UCSD-AML1 (cell line): ENCODE data around the gene SVOP.
"Not testable (repeated sequence)": the region's sequence is repeated elsewhere in the genome, so short reads cannot be mapped to it uniquely, and the experiment has no call there.

Experiments
- DNase-seq: peaks from one replicate; lab custom pipeline; 2025; ENCODE audit not compliant: unreplicated experiment; lab: John Stamatoyannopoulos, UW

SVOP gene, protein sequence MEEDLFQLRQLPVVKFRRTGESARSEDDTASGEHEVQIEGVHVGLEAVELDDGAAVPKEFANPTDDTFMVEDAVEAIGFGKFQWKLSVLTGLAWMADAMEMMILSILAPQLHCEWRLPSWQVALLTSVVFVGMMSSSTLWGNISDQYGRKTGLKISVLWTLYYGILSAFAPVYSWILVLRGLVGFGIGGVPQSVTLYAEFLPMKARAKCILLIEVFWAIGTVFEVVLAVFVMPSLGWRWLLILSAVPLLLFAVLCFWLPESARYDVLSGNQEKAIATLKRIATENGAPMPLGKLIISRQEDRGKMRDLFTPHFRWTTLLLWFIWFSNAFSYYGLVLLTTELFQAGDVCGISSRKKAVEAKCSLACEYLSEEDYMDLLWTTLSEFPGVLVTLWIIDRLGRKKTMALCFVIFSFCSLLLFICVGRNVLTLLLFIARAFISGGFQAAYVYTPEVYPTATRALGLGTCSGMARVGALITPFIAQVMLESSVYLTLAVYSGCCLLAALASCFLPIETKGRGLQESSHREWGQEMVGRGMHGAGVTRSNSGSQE

DNA sequence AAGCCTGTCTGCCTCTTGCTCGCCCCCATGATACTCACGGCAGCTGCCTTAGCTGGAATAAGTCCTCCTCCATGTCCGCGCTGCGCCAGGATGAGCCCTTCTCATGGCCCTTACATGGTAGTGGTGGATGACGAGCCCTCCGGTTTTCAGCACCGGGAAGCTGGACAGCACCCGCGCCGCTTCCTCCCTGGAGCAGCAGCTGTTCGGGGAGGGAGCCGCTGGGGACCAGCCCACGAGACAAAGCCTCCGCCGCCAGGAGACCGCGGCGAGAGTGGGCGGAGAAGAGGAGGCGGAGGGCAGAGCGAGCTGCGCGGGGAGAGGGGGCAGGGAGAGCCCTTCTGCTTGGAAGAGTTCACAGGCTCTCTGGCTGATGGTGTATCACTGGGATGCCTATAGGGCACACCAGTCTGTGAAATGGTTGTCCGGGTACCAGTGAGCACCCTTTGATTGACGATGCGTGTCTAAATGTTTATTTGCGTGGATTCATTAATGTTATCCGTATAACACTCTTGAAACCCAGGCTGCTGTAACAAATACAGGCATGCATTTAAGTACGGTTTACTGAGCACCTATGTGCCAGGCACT lies at the start of gene SVOP:
SVOP (minus strand) TSS at position 273 of the 585 bp plus-strand sequence; CDS start at position 73, 200 bp downstream.
- DNase-seq = peak; percentile 78

DNA sequence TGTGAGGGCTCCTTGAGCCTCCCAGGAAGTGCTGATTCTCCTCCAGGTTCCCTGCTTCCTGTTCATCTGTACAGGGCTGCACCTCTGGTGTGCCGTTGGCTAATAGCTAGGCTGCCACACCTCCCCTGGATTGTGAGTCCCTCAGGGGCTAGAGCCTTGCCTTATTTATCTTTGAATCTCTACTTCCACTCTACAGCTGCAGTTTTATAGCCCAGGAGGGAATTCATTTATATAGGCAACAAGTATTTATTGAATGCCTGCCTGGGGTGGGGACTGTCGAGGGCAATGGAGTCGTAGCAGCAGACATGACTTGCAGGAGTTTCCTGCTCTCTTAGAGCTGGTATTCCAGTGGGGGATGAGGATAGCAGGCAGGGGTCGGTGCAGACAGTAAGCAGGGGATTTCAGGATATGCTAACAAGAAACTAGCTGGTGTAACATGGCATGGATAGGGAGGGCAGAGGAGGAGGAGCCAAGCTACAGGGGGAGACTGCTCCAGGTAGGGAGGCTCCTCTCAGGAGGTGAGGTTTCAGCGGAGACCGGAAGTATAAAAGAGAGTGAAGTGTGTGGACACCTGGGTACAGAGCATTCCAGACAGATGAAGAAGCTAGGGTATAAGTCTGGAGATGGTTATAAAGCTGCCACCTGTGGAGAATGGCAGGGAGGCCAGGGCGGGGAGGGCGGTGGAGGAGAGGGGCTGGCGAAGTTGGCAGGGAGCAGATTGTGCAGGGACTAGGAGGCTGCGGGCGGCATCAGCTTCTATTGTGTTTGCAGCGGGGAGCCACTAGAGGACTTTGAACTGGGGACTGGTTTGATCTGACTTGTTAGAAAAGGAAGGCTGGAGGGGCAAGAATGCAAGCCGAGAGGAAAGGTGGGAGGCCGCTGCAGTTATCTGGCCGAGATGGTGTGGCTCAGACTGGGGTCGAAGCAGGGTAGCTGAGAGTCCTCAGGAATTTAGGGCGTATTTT lies 48.7 kb upstream of the SVOP start:
- no peak for DNase-seq

DNA sequence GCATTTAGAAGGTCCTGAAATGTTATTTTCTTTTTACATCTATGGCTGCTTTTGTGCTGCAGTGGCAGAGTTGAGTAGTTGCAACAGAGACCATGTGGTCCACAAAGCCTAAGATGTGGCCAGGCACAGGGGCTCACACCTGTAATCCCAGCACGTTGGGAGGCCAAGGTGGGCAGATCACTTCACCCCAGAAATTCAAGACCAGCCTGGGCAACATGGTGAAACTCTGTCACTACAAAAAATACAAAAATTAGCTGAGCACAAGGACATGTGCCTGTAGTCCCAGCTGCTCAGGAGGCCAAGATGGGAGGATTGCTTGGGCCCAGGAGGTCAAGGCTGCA lies 45.0 kb upstream of the SVOP start:
- DNase-seq = no peak

DNA sequence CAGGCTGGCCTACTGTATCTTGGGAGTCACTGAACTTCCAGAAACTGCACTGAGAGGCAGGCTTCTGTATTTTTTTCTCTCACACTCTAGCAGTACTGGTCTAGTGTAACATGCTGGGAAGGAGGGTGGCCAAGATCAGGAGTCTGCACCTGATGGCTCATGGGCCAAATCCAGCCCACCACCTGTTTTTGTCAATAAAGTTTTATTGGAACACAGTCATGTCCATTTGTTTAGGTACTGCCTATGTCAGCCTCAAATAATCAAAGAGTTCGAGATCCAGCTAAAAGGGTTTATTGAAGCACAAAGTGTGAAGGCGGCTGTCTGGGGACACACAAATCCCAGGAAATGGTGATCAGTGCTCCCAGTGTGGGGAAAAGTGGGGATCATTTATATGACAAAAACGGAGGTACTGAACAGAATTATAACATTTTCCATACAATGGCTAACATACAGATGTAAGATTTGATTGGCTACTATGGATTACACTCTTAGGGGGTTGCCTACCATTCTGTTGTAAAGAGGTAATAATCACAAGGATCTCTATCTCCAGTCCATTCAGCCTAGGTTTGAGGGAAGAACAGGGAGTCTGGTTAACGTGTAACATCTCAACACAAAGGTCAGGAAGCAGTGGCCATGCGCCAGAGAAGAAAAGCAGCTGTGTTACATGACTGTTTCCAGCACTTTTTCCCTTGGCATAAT lies 44.4 kb upstream of the SVOP start:
- DNase-seq = no peak

DNA sequence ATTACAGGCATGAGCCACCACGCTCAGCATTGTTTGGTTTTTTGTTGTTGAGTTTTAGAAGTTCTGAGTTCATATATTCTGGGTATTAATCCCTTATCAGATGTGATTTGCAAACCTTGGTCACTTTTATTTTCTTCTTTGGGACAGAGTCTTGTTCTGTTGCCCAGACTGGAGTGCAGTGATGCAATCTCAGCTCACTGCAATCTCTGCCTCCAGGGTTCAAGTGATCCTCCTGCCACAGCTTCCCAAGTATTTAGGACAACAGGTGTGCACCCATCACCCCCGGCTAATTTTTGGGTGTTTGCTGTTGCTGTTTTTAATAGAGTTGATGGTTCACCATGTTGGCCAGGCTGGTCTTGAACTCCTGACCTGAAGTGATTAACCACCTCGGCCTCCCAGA lies 43.3 kb upstream of the SVOP start:
- DNase-seq = no peak

DNA sequence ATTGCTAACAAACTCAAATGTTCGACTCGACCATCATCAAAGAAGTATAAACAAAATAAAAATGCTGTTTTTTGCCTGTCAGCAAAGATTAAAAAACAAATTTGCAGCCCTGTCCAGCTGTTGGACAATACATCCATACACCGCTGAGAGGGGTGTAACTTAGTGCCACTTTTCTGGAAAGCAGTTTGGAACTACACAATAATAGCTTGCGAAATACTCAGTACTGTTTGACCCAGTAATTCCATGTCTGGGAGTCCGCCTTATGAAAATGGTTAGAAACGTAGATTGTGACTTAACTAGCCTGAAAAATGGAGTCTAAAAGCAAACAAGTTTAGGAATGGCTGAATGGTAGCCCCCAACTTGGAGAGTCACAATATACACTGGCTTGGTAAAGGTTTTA lies 37.9 kb upstream of the SVOP start:
- DNase-seq = no peak

DNA sequence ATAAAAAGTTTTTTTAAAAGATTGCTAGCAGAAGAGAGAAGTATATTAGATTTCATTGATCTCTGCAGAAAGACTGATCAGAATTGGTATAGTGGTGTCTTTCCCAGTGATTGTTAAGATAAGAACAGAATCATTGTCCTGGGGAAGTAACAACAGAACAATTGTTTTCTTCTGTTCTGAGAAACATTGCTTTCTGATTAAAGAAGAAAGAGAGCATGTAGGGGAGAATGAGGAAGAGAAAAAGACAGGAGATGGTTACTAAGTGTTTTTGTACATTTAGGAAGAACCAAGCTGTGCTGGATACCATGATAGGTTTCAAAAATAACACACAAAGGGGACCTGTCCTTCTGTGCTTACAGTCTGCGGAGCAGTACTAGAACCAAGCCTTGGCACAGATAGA lies 36.5 kb upstream of the SVOP start:
- no peak for DNase-seq

DNA sequence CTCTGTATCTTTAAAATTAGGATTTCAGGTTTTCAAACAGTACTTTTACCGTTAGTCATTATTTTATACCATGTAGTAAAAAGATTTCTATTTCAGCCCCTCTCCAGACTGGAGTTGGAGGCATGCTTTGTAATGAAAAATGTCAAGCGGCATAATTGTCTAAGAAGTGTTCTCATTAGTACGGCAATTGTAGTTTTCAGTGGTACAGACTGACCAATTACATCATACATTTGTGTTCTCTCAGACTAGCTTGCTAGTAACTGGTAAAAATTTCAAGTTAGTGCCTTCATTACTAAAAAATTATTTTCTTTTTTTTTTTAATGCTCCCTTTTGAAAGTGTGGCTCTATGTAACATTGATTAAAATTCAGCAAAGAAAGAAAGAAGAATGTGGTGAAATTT lies 36.0 kb upstream of the SVOP start:
- no peak for DNase-seq

DNA sequence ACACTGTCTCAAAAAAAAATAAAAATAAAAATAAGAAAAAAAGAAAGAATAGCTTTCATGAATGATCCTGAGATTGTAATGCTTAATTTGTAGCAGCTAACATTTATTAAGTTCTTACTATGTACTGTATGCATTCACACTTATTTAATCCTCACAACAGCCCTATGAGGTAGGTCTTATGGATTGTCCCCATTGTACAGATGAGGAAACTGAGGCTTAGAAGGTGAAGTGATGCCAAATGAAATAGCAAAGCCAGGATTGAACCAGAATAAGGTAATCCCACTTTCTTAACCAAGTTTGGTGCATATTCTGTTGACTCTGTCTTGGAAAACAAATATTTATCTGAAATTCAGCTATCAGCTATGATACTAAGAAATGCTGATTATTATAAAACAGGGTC lies 33.7 kb upstream of the SVOP start:
- DNase-seq = no peak

DNA sequence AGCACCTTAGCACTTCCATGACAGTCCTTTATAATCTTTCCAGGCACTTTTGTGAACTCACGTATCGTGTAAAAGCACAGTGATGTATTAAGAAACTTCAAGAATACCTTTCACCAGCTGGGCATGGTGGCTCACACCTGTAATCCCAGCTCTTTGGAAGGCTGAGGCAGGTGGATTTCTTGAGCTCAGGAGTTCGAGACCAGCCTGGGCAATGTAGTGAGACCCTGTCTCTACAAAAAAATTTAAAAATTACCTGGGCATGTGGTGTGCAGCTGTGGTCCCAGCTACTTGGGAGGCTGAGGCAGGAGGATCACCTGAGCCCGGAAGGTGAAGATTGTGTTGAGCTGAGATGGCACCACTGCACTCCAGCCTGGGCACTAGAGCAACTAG lies 33.3 kb upstream of the SVOP start:
- DNase-seq = not testable (repeated sequence)

DNA sequence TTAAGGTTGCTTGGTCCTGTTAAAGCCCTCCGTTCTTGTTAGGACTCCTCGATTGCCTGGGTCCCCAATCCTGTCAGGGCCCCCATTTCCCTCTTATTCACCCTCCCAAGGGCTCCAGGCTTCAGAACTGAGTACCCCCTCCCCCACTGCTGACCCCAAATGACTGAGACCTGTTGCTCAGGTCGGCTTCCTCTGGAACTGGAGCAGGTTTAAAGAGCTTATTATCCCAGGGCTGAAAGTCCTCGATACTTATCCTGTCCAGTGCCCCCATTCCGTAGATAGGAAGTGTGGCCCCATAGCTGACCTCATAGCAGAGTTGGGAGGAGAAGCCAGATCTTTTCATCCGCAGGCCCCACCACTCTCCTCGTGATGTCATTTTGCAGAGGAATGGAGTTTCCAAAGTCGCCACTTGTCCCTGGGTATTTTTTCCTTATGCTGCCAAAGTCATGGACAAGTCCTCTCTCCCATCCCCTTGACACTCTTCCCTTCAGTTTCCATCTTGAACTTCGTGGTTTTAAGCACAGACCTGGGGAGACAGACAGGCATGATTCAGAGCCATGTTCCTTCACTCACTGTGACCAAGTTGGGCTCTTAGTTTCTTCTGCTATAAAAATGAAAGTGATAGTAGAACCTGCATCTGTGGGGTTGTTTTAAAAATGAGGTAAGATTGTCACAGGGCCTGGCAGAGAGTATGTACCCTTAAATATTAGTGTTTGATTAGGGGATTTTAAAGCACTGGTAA lies 32.7 kb upstream of the SVOP start:
- no peak for DNase-seq

DNA sequence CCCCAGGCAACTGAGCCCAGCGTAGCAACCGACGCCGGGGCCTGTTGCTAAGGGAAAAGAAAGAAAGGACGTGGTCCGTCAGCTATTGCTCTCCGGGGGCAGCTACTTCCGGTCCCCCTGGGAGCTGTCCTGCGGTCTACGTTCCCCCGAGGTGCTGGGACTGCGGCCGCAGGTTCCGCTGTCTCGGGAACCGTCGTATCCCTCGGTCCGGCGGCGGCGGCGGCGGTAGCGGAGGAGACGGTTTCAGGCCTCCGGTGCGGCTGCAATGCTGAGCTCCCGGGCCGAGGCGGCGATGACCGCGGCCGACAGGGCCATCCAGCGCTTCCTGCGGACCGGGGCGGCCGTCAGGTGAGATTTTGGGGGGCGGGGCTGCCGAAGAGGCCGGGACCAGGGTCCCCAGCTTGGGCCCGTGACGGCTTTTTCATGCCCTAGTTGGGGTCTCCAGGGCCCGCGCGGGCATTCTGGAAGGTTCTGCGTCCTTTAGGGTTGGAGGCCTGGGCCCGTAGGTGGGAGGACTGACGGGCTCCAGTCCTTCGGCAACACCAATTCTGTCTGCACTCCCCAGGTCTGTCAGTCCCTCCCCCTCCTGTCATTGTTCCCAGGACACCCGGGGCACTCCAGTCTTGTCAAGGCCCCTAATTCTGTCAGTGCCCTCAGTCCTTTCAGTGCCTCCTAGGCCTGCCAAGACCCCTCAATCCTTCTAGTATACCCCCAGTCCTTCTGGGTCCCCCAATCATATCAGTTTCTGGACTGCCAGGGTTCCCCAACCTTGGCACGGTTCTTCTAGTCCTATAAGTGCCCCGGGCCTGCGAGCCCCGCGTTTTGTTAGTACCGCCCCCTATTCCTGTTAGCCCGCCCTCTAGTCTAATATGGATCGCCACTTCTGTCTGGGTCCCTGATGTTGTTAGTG lies 31.8 kb upstream of the SVOP start, which contains the start of gene USP30:
USP30 (plus strand) TSS at position 163 of the 910 bp plus-strand sequence; CDS start at position 266, 103 bp downstream.
- peak; percentile 82 for DNase-seq

DNA sequence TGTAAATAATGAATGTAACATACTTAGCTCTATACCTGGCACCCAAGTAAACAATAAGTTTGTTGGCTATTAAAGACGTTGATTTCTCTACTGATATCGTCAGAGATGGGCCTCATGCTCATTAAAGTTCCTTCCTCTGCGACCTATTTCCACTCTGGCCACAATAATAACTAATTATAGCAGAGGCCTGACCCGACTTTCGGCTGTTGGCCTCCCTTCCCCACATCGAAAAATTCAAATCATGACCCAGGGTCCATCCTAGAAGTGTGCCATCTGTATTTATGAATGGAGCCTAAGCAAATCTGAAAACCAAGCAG lies 31.2 kb upstream of the SVOP start:
- no peak for DNase-seq

DNA sequence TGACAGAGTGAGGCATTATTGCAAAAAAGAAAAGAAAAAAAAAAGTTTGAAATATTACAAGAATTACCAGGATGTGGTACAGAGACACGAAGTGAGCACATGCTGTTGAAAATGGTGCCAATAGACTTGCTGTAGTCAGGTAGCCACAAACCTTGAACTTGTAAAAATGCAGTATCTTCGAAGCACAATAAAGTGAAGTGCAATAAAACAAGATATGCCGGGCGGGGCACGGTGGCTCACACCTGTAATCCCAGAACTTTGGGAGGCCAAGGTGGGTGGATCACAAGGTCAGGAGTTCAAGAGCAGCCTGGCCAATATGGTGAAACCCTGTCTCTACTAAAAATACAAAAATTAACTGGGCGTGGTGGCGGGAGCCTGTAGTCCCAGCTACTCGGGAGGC lies 28.9 kb upstream of the SVOP start:
- not testable (repeated sequence) for DNase-seq

DNA sequence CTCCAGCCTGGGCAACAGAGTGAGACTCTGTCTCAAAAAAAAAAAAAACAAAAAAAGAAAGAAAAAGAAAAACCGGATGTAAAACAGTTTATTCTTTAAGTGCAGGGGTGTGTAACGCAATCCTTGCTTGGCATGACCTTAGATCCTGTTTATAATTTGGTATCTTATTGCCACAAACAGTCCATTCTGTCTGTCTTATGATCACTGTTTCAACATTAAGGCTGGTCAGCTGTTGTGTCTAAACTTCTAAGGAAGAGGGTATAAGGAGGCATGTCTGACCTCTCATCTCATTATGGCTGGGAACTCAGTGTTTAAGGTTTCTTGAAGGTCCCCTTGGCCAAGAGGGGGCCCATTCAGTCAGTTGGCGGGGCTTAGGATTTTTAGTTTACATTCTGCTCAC lies 27.8 kb upstream of the SVOP start:
- DNase-seq = not testable (repeated sequence)

DNA sequence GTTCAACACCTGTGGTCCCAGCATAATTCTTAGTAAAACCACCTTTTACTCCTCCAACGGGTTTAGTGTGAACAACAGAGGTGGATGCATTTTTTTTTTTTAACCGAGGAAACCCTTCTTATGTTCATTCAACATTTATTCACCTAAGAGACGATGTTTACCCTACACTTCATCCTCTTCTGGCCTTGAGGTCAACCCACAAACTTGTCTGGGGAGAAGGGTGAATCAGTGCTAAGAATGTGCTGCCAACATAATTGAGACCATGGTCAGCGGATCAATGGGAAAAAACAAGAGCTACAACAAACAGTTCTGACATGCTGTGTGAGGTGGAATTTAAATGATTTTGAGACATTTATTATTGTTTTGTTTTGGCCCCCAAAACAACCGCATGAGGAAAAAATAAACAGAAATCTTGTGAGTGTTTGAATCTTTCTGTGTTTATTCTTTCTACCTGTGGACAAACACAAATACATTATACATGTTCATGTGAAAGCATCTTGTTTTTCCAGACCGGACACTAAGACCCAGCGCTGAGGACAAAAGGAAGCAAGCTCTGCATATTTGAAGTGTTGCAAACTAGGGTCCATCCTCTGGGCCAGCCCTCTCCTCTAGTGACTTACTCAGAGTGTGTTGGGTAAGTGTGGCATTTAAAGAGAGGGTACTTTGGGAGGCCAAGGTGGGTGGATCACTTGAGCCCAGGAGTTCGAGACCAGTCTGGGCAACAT lies 26.4 kb upstream of the SVOP start:
- DNase-seq = no peak

DNA sequence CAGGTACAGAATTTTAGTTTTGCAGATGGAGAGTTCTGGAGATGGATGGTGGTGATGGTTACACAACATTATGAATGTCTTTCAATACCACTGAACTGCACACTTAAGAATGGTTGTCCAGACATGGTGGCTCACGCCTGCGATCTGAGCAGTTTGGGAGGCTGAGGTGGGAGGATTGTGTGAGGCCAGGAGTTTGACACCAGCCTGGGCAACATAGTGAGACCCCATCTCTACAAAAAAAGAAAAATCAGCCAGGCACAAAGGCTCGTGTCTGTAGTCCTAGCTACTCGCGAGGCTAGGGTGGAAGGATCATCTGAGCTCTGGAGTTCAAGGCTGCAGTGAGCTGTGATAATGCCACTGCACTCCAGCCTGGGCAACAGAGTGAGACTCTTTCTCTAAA lies 23.4 kb upstream of the SVOP start:
- no peak for DNase-seq

DNA sequence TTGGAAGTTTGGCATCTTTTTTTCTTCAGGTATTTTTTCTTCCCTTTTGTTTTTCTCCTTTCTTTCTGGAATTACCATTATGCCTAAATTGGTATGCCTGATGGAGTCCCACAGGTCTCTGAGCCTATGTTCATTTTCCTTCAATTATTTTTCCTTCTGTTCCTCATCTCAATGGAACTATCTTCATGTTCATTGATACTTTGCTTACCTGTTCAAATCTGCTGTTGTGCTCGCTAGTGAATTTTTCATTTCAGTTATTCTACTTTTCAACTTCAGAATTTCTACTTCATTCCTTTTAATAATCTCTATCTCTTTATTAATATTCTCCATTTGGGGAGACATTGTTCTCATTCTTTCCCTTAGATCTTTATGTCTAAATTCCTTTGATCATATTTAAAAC lies 16.1 kb upstream of the SVOP start:
- no peak for DNase-seq
